ENCODE results near the gene SLC18A2.
"Not testable (repeated sequence)": the region's sequence is repeated elsewhere in the genome, so short reads cannot be mapped to it uniquely, and the experiment has no call there.

SLC18A2 gene

DNA sequence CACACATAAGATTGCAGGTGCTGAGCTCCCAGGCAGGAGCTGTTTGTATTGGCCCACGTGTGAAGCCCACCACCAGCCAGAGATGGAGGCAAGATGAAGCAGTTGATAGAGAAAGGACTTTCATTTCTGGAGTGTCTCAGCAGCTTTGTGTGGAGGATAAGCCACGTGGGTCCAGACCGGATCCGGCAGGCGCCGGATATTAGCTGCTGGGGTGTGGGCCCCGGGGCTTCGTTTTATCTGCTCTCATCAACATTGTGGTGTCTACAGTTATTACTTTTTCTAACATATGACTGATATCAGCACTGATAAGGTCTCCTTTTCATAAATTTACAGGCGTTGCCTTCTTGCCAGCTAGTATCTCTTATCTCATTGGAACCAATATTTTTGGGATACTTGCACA lies 25.5 kb downstream of the SLC18A2 start:
- no peak for DNase-seq

- no peak for DNase-seq
Observed at GRCh38 chr10:117266812-117267211, 25.9 kb downstream of the SLC18A2 start.

- DNase-seq, result no peak
Observed at GRCh38 chr10:117268258-117268657, 27.3 kb downstream of the SLC18A2 start.

GRCh38 chr10:117268907-117269306 lies 28.0 kb downstream of the SLC18A2 start:
- no peak for DNase-seq

DNA sequence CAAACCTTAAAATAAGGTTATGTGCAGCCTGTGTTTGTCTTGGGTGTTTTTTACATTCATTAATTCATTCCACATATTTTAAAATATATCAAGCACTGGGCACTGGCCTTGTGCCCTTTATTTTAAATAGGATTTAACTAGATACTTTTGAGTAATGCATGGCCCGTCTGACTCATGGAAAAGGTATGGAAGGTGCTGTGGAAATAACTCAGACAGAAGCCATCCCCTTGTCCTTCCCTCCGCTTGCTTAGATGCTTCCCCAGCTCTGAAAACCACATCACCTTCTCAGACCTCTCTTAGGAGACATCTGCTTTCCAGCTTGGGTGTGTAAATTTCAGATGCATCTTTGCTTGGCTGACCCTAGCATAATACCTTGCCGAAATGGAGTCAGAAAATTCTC lies 30.5 kb downstream of the SLC18A2 start:
- no peak for DNase-seq

DNA sequence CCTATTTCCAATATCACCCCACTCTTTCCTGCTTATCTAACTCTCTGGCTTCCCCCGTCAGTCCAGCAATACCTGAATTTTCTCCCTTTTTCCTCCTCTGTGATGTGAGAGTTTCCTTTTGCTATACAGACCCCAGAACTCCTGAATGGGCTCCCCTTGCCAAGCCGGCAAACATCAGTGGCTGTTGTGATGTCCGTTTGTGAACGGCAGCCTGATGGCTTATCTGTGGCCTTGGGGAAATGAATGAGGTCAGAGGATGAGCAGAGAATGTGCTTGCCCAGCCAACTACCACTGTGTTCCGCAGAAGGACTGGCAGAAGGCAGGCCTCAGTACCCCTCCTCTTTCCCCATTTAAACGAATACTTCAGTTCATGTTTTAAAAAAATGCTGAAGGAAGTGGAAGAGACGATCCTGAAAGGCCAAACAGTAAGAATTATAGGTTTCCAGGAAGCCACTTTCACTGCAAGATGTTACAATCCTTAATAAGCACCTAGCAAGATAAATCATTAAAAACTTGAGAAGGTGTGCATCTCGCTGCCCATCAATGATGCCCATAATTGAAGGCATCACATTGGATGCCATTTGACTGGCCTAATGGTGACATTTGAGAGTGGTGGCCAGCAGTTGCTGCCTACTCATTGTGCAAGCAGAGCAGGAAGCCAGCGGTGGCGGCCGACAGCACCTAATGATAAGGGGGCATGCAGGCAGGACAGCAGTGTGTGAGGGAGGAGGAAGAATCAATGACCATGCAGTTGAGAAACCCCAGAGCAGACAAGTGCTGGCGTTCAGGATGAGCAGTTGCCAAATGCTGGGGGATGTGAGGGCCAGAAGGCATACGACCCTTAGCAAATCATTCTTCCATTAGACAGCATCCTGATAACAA lies 31.5 kb downstream of the SLC18A2 start:
- no peak for DNase-seq

GRCh38 chr10:117273980-117274379 lies 33.1 kb downstream of the SLC18A2 start:
- DNase-seq, result no peak

DNA sequence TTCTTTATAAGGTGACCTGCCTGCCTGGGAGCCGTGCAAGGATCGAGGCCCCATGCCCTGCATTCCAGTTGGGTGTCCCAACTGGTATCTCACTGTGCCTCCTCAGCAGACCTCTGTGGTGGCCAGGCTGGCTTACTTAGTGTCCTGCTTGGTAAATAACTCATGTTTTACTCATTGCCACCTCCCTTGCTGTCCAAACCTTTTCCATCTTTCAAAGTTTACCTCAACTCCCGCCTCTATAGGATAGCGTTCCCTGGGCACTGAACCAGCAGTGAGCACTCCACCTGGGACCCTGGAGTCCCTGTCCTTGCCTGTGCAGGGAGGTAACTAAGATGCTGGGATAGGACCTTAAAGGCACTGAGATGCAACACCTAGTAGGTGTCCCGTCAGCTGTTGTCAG lies 33.6 kb downstream of the SLC18A2 start:
- DNase-seq, result no peak

DNA sequence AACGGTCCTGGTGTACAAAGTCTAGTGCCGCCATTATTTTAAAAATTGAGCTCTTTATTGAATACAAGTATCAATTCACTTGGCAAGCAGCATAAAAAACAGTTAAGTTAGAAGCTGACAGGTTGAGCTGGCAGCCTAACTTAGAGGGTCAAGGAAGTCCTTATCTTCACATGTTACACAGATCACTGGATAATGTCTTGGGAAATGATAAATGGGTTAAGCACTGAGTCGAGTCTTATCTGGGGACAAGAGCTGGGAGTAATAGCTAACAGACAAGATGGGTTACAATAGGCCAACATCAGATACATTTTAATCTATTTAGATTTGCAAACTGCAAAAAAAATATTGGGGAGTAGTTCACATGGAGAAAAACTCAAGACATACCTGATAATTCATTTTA lies 34.2 kb downstream of the SLC18A2 start:
- no peak for DNase-seq

DNA sequence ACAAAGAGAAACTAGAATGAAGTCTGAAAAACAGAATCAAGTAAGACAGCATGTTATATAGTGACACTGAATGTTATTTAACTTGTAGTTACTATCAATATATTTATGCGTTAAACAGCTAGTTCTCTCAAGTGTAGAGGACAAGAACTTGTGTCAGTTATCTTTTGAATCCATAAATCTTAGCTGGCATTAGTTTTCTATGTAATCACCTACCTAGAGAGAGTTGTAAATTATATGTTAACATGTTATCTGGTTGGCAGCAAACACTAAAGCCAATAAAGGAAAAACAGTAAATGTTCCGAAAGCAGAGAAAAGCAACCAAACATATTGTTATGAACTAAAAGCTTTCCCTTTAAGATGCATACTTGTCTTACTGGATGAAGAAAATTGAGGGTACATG lies 36.8 kb downstream of the SLC18A2 start:
- no peak for DNase-seq

DNA sequence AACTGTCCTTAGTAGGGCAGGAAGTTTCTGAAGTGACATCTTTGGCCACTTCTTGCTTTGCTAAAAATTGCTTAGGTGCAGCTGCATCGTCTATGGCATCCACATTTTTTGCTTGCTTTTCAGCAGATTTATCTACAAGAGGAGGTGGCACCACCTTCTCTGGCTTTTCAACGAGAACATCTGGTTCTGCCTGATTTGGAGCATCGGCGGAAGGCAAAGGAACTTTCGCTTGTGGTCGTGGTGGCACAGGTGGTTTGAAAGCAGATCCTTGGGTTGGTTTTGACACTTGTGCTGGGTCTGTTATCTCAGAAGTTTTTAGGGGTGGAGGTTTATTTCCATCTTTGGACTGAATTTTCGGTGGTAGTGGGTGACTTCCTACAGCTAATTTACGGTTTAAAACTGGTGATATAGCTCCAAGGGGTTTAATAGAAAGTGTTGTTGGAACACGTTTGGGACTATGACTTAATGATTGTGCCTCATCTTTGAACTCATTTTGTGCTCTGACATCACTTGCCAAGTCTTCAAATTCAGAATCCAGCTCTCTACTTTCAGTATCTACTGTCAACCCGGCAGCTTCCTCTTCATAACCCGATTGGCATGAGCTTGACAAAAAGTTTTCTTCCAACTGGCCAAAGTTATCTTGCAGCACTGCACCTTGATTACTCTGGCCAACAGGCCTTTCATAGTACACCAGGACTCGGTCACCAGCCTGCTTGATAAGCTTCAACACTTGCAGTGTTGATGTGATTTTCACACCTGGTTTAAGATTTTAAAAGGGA lies 44.0 kb downstream of the SLC18A2 start:
- DNase-seq, result no peak

GRCh38 chr10:117290872-117291271 lies 50.0 kb downstream of the SLC18A2 start:
- DNase-seq, result not testable (repeated sequence)

- DNase-seq, result no peak
Observed at GRCh38 chr10:117294039-117294645, 53.2 kb downstream of the SLC18A2 start.

GRCh38 chr10:117294735-117295134 lies 53.8 kb downstream of the SLC18A2 start:
- DNase-seq, result no peak

DNA sequence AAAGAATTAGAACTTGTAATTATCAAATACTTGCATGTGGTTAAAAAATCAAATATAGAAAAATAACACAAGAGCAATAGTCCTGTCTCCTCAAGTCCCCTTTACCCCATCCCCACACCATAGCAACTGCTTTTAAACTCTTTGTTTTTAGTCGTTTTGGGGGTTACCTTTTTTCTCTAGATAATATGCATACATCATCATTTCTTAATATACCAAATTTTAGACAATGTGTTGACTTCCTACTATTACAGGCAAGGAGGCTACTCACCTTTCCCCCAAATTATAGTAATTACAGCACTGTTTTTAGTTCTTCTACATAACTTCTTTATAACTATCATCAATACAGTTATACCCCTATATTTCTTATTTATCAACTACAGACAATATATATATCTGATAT lies 57.3 kb downstream of the SLC18A2 start:
- DNase-seq, result no peak

GRCh38 chr10:117299435-117299834 lies 58.5 kb downstream of the SLC18A2 start:
- no peak for DNase-seq

DNA sequence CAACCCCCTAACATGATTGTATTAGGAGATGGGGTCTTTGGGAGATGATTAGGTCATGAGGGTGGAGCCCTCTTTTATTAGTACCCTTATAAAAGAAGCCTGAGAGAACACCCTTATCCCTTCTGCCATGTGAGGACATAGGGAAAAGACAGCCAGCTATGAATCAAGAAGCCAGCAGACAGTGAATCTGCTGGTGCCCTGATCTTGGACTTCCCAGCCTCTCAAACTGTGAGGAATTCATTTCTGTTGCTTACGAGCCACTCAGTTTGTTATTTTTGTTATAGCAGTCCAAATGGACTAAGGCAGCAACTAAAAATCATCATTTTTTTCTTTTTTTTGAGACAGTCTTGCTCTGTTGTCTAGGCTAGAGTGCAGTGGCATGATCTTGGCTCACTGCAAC lies 59.8 kb downstream of the SLC18A2 start:
- no peak for DNase-seq

DNA sequence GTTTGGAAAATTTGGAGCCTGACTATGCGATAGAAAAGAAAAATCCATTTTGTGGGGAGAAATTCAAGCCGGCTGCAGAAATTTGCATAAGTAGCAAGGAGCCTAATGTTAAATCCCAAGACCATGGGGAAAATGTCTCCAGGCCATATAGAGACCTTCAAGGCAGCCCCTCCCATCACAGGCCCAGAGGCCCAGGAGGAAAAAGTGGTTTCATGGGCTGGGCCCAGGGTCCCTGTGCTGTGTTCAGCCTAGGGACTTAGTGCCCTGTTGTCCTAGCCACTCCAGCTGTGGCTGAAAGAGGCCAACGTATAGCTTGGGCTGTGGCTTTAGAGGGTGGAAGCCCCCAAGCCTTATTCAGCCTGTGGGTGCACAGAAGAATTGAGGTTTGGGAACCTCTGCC lies 62.5 kb downstream of the SLC18A2 start:
- not testable (repeated sequence) for DNase-seq

DNA sequence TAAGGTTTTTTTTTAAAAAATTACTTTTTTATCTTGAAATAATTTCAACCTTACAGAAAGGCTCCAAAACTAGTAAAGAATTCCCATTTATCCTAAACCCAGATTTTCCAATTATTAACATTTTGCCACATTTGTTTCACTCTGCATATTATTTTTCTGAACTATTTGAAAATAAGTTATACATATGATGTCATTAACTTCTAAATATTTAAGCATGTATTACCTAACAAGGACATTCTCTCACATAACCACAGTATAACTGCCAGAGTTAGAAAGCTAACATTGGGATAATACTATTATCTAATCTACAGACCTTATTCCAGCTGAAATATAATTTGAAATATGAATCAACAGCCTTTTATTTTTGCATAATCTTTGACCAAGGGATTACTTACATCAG lies 65.8 kb downstream of the SLC18A2 start:
- DNase-seq, result no peak

- DNase-seq, result no peak
Observed at GRCh38 chr10:117311261-117311660, 70.3 kb downstream of the SLC18A2 start.

GRCh38 chr10:117312430-117312829 lies 71.5 kb downstream of the SLC18A2 start:
- DNase-seq, result no peak

DNA sequence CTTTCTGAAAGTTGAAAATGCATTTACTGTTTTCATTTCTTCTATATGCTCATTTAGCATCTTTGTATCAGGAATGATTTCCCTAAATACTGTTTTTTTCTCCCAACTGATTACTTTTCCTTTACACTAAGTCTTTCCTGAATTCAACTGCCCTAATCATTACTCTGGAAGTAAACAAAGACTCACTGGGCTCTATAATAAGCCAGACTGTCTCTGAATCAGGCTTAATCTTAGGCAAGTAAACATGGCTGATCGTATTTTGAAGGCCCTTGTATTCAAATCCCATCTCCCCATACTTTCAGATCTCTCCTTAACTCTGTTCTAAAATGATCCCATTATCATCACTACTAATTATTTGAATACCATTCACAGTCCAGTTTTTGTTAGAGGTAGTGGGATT lies 72.7 kb downstream of the SLC18A2 start:
- no peak for DNase-seq

GRCh38 chr10:117316701-117317100 lies 75.8 kb downstream of the SLC18A2 start:
- DNase-seq, result no peak

- no peak for DNase-seq
Observed at GRCh38 chr10:117318909-117319308, 78.0 kb downstream of the SLC18A2 start.

Measured in CD4-positive, alpha-beta T cell treated with Interferon gamma for 1 hour (primary cell).